GM19455 (cell line): ENCODE data around the gene SH3D19.
"Not testable (repeated sequence)": the region's sequence is repeated elsewhere in the genome, so short reads cannot be mapped to it uniquely, and the experiment has no call there.

Experiments
- ATAC-seq: cut with Tn5 transposase; IDR thresholded peaks from one replicate; pipeline ENCODE4 v1.9.1; 2021; ENCODE audit not compliant: unreplicated experiment

SH3D19 gene

GRCh38 chr4:151163855-151164254, 161.6 kb downstream of the SH3D19 start:
- no peak for ATAC-seq

DNA sequence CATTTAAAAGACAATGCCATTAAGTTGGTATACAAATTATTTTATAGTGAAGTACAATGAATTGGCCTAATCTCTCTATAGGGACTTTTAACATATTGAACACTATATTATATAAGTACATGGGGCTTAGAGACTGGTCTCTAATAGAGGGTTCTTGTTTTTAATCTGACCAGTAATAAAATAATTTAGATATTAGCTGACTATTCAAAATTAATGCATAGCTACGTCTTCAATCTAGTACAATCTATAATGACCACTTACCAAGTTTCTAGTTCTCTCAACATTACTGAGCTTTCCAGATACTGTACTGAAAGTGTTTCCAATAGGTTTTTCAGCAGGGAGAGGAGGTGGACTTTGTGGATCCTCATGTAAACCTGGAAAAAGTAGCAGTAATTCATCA, 166.4 kb downstream of the SH3D19 start:
- ATAC-seq, result no peak

DNA sequence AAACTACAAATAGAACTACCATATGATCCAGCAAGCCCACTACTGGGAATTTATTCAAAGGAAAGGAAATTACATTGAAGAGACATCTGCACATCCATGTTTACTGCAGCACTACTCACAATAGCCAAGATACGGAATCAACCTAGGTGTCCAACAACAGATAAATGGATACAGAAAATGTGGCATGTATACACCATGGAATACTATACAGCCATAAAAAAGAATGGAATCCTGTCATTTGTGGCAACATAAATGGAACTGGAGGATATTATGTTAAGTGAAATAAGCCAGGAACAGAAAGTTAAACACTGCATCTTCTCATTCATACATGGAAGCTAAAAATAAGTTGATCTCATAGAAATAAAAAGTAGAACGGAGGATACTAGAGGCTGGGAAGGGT, 167.9 kb downstream of the SH3D19 start:
- ATAC-seq, result no peak

DNA sequence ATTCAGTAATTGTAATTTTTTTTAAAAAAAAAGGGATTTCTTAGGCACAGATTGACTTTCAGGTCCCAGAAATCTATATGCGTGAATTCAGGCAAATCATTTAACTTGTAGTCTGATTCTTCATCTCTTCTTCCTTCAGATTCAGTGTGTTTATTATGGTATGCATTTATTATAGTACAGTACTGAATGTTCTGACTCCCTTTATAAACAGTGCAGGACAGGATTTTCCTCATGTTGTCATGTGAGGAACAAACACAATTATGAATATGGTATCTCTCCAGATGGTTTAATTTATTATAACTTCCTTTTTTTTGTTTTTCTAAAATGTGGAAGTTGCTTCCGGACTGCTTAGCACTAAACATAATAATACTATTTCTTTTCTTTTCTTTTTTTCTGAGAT, 171.8 kb downstream of the SH3D19 start:
- no peak for ATAC-seq

GRCh38 chr4:151152028-151152427, 173.4 kb downstream of the SH3D19 start:
- no peak for ATAC-seq

DNA sequence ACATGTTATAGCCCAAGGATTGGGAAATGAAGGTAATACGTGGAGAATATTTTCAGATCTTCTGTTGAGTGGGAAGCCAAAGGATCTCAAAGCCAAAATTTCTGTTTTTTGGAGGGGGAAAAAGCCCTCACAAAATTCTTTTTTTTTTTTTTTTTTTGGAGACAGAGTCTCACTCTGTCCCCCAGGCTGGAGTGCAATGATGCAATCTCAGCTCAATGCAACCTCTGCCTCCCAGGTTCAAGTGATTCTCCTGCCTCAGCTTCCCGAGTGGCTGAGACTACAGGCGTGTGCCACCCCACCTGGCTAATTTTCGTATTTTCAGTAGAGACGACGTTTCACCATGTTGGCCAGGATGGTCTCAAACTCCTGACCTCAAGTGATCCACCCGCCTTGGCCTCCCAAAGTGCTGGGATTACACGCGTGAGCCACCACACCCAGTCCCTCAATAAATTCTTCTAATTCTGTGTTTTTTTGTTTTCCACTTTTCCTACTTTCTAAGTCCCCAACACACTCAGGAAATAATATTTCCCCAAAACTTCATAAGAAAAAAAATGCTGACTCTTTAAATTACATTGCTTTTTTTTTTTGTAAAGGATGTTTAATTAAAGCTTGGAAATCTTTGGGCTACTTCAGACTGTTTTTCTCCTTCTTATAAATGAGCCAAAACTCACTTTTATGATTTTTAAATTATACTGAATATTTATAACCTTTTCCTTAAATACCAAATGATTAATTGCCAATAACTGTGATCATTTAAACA, 174.4 kb downstream of the SH3D19 start:
- ATAC-seq, result no peak

GRCh38 chr4:151148261-151148660, 177.1 kb downstream of the SH3D19 start:
- no peak for ATAC-seq

DNA sequence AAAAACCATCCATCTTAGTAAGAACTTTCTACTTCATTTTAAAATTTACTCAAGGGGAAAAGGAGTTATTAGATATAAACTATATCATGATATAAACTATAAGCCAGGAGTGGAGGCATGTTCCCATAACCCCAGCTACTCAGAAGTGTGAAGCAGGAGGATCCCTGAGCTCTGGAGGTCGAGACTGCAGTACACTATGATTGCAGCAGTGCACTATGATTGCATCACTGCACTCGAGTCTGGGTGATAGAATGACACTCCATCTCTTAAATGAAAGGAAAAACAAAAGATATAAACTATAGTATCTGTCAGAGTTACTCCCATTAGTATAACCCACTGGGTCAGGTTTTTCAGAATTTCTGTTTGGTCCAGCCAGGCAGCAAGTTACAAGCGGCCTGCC, 178.4 kb downstream of the SH3D19 start:
- no peak for ATAC-seq

DNA sequence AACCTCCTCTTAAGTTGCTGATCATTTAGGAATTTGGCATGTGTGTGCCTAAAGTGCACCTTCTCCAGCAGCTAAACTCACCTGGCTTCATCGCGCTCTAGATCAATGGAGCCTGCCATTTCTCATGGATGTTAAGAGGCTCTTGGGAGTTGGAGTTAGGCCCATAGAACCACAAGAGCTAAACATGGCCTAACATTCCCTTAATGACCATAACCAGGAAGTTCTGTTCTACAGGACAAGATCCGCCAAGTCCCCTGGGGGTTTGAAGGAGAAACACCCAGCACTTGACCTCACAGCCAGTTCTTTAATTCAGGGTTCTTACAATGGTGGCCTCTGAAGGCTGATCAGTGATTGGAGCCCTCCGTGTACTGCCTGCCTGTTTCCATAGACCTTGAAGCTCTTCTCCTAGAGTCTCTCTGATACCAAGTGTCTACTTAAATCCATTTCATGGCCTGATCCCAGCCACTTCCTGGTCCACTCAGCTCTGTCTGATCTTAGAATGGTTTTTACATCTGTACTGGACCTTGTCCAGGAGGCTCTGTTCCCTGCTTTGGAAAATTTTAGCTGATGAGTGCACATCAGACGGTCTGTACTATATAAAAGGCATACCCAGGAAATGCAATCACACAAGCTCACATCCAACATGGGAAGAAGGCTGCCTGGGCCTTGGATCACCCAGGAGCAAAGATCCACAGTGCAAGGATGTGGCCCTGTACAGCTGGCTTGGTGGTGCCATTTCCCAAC, 180.9 kb downstream of the SH3D19 start:
- ATAC-seq, result no peak

DNA sequence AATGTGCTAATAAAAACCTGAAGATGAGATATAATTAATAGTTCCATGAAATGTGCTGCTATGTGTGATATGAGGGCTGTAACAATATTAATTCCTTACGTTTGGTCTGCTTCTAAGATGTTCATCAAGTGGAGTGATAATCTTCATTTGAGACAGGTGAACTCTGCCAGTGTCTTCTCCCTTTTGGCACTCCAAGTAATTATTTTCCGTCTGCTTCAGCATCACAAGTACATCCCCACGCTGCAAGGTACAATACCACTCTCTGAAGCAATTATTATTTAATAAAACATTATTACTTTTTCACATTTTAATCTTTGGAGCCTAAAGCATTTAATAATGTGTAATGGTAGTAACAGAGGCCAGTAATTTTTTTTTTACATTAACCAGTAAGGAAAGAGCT, 181.6 kb downstream of the SH3D19 start:
- no peak for ATAC-seq

DNA sequence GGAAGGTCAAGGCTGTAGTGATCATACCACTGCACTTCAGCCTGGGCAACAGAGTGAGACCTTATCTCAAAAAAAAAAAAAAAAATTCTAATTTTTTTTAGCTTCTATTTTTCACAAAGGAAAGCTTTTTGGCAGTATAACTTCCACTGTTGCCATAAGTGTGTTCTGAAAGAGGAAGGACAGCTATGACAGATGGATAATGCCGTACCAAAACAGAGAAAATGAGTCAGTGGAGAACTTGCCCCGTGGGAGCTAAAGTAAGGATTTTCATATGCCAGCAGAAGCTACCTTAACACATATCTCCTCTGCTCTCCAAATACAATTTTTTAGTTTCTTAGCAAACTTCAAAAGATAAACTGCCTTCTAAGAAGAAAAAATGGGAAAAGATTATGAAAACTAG, 182.2 kb downstream of the SH3D19 start:
- ATAC-seq, result no peak

- ATAC-seq, result no peak
Observed at GRCh38 chr4:151142758-151143157, 182.6 kb downstream of the SH3D19 start.

DNA sequence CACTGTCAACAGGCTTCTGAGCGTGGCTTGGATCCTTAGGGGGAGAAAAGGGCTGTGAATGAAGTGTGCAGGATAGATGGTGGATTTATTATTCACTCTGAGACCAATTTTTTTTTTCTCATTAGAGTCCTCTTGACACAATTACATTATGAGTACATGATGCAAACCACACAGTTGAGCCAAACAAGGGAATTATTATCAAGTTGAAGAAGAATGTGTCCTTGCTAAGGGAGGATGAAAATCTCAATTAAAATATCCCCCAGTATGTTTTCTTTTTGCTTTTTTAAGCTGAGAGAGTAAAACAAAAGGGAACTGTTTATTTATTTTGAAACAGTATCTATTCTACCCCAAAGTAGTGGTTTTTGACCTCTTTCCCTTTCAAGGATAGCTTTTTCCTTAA, 185.6 kb downstream of the SH3D19 start:
- no peak for ATAC-seq

- not testable (repeated sequence) for ATAC-seq
Observed at GRCh38 chr4:151136048-151136447, 189.4 kb downstream of the SH3D19 start.

DNA sequence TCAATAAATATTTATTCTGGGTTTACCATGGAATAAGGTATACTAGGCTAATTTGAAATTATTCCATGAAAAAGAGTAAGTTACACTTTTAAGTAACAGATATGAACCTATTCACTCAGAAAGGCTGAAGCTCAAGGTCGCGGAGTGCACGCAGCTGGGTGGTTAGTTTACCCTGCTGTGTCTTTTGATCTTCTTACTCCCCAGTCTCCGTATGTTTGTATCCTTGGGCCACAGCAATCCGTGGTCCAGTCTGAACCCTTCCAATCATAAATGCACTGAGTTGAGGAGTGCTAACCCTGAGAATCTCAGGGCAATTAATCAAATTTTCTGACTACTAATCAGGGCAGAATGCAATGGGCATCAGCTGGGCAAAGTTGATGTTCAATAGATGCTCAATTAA, 192.1 kb downstream of the SH3D19 start:
- no peak for ATAC-seq

DNA sequence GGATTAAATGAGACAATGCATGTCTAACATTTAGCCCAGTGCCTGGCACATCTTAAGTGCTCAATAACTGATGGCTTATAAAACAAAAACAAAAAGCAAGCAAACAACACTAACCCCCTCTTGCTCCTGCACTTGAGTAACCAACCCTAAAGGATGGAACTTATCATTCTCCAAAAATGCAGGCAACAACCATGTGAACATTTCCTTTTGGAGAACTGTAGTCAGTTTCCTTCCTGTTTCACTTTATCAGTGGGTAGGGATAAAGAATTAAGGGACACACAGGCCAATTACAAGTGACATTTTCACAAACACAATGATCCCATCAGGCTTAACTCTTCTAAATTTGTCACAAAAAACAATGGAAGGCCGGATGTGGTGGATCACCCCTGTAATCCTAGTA, 195.6 kb downstream of the SH3D19 start:
- no peak for ATAC-seq

GRCh38 chr4:151117371-151117962, 207.9 kb downstream of the SH3D19 start:
- ATAC-seq, result peak; percentile 84

- no peak for ATAC-seq
Observed at GRCh38 chr4:151114986-151115385, 210.4 kb downstream of the SH3D19 start.

- no peak for ATAC-seq
Observed at GRCh38 chr4:151114338-151114737, 211.1 kb downstream of the SH3D19 start.

DNA sequence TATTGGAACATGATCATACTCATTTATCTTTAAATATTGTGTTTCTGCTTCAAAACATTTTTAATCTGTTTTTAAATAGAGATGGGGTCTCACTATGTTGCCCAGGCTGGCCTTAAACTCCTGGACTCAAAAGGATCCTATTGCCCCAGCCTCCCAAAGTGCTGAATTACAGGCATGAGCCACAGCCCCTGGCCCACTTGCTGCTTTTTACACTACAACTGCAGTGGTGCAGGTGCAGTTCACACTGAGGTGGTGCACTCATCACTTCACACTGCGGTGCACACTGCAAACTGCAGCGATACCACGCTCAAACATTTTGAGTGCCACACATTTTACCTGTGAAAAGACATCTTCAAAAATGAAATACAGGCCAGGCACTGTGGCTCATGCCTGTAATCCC, 215.2 kb downstream of the SH3D19 start:
- no peak for ATAC-seq

DNA sequence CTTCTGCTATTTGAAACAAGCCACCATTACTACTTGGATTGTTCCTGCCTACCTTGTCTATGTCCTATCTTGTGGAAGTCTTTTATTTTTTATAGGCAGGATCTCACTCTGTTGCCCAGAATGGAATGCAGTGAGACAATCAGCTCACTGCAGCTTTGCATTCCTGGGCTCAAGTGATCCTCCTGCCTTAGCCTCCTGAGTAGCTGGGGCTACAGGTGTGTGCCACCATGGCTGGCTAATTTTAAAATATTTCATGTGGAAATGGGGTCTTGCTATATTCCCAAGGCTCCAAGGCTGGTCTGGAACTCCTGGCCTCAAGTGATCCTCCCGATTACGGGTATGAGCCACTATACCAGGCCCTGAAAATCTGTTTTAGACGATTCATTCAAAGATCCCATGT, 218.3 kb downstream of the SH3D19 start:
- ATAC-seq, result no peak

DNA sequence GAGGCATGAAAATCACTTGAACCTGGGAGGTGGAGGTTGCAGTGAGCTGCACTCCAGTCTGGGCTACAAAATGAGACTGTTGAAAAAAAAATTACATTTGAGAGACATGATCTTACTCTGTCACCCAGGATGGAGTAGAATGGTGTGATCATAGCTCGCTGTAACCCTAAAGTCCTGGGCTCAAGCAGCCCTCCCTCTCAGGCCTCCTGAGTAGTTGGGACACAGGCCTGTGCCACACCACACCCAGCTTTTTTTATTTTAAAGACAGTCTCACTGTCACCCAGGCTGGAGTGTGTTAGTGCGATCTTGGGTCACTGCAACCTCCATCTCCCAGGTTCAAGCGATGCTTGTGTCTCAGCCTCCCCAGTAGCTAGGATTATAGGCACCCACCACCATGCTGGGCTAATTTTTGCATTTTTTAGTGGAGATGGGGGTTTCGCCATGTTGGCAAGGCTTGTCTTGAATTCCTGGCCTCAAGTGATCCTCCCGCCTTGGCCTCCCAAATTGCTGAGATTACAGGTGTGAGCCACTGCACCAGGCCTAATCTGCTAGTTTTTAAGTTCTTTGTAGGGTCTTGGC, 219.9 kb downstream of the SH3D19 start:
- no peak for ATAC-seq
